K562 (cell line): ENCODE results near the gene SF3A2. TPM values are rescaled to one million over a fixed set of nuclear protein-coding genes. Genes with fewer than 3 reads are reported as not detected.

Experiments
- ATAC-seq: fragments of 200-7000 bp; cut with Tn5 transposase; 3 replicates; pipeline ENCODE4 v1.9.1; 2020; ENCODE audit warnings: moderate library complexity
- BruUV-seq: library from RNA; stranded (reverse); fragments of 400-500 nt; replicated peaks from 2 replicates; lab custom pipeline; 2021; lab: Mats Ljungman, UMichigan
- CTCF ChIA-PET: fragments of 300-600 bp; formaldehyde crosslinking; extraction: SDS; loops from one replicate; lab custom pipeline; 2021; ENCODE audit warnings: low intra/inter-chr PET ratio; lab: Yijun Ruan, JAX
- POLR2A ChIA-PET: fragments of 300-600, 350-650 bp; sonication (Branson Sonifier 250); formaldehyde crosslinking; extraction: SDS; loops from one replicate; lab custom pipeline; 2021; ENCODE audit warnings: antibody characterized with exemption, inconsistent platforms; lab: Yijun Ruan, JAX
- DNase-seq, 4 experiments: peaks; one replicate each; pipeline versions ENCODE4 v3.0.0 to v3.0.0-alpha.2; 2011 to 2018; ENCODE audit warnings: low spot score in 3 of 4, mixed read lengths in 3 of 4; ENCODE audit errors: extremely low read depth in 1 of 4
- FAIRE-seq: peaks from 2 replicates; lab custom pipeline; 2011; peaks lifted over from hg19 to GRCh38; lab: Jason Lieb, UNC
- H2AFZ ChIP-seq: 2 replicates; pipeline ENCODE4 v1.6.0; 2011; ENCODE audit warnings: low read depth, low read length, control low read depth, inconsistent platforms
- H3K27ac ChIP-seq: fragments of 200-600 bp; 3 replicates; pipeline ENCODE4 v1.8.0; 2011; ENCODE audit warnings: low read depth, mild to moderate bottlenecking, control low read depth, inconsistent platforms, low read length, moderate library complexity, mixed read lengths; ENCODE audit errors: extremely low read depth
- H3K27me3 ChIP-seq, 2 experiments: fragments of 300-600 bp in 1 of 2; 2 replicates in 1 of 2; 3 replicates in 1 of 2; pipeline versions ENCODE4 v1.6.0 to v1.8.0; 2011; ENCODE audit warnings: inconsistent platforms in 2 of 2, low read length in 2 of 2, mild to moderate bottlenecking in 1 of 2, mixed read lengths in 1 of 2, moderate library complexity in 1 of 2; ENCODE audit not compliant: control insufficient read depth in 2 of 2, insufficient read depth in 2 of 2
- H3K36me3 ChIP-seq: fragments of 300-600 bp; 3 replicates; pipeline ENCODE4 v1.8.0; 2011; ENCODE audit warnings: mild to moderate bottlenecking, low read length, inconsistent platforms; ENCODE audit not compliant: control insufficient read depth, insufficient read depth
- H3K4me1 ChIP-seq, 2 experiments: fragments of 200-600 bp in 1 of 2; replicated peaks in 1 of 2; 2 replicates in 1 of 2; 3 replicates in 1 of 2; pipeline versions ENCODE4 v1.5.1 to v1.8.0; 2011; ENCODE audit warnings: inconsistent platforms in 2 of 2, low read length in 2 of 2, mild to moderate bottlenecking in 1 of 2, mixed read lengths in 1 of 2, moderate library complexity in 1 of 2; ENCODE audit not compliant: control insufficient read depth in 2 of 2, insufficient read depth in 2 of 2
- H3K4me2 ChIP-seq: 2 replicates; pipeline ENCODE4 v1.6.1; 2011; ENCODE audit warnings: low read length, control low read depth, inconsistent platforms, mixed read lengths; ENCODE audit not compliant: insufficient read depth
- H3K4me3 ChIP-seq: fragments of 200-600 bp; sonication (generic), shearing (Covaris generic); 2 replicates; pipeline ENCODE4 v1.5.1; 2016; ENCODE audit warnings: control low read depth, inconsistent platforms
- H3K79me2 ChIP-seq: fragments of 200-600 bp; 3 replicates; pipeline ENCODE4 v1.8.0; 2011; ENCODE audit warnings: low read length, inconsistent platforms; ENCODE audit not compliant: control insufficient read depth, insufficient read depth
- H3K9ac ChIP-seq, 2 experiments: 2 replicates each; pipeline versions ENCODE4 v1.6.0 to v1.6.1; 2011; ENCODE audit warnings: low read depth in 2 of 2, low read length in 2 of 2, control low read depth in 1 of 2, inconsistent platforms in 1 of 2, mild to moderate bottlenecking in 1 of 2, mixed read lengths in 1 of 2; ENCODE audit not compliant: insufficient read depth in 1 of 2
- H3K9me1 ChIP-seq: one replicate; pipeline ENCODE4 v1.6.0; 2011; ENCODE audit warnings: inconsistent platforms, mild to moderate bottlenecking, low read length, moderate library complexity; ENCODE audit not compliant: control insufficient read depth, insufficient read depth
- H3K9me3 ChIP-seq: replicated peaks from 2 replicates; pipeline ENCODE4 v1.5.1; 2011; ENCODE audit warnings: low read depth, low read length, inconsistent platforms; ENCODE audit not compliant: control insufficient read depth, insufficient read depth
- H4K20me1 ChIP-seq: replicated peaks from 2 replicates; pipeline ENCODE4 v1.6.1; 2011; ENCODE audit warnings: low read length, inconsistent platforms, mixed read lengths; ENCODE audit not compliant: control insufficient read depth, insufficient read depth
- CEBPG ChIP-seq, 3 experiments: fragments of 200-800 bp in 1 of 3; sonication (Bioruptor generic) in 1 of 3; sonication (generic) in 1 of 3; formaldehyde crosslinking in 1 of 3; IDR thresholded peaks in 2 of 3; conservative IDR thresholded peaks in 1 of 3; 2 replicates each; pipeline versions ENCODE4 v1.6.1 to v1.8.0; 2016 to 2022; ENCODE audit warnings: missing compliant biosample characterization in 2 of 3, missing genetic modification characterization in 2 of 3, mild to moderate bottlenecking in 1 of 3, missing genetic modification reagents in 1 of 3
- DEAF1 ChIP-seq: fragments of 450-650 bp; formaldehyde crosslinking; IDR thresholded peaks from 2 replicates; pipeline ENCODE4 v1.4.0; 2020; ENCODE audit warnings: mild to moderate bottlenecking, moderate library complexity
- MTF1 ChIP-seq: fragments of 250-450 bp; sonication (Bioruptor Pico); IDR thresholded peaks from 2 replicates; pipeline ENCODE4 v1.9.0; 2021; ENCODE audit warnings: moderate library complexity, mild to moderate bottlenecking, inconsistent platforms, borderline replicate concordance
- NCOR1 ChIP-seq: fragments of 450-650 bp; IDR thresholded peaks from 2 replicates; pipeline ENCODE4 v1.6.1; 2016; ENCODE audit warnings: mild to moderate bottlenecking, moderate library complexity
- NONO ChIP-seq, 2 experiments: fragments of 200-400 bp in 1 of 2; fragments of 450-650 bp in 1 of 2; formaldehyde crosslinking in 1 of 2; IDR thresholded peaks; 2 replicates each; pipeline ENCODE4 v1.6.1; 2017; ENCODE audit warnings: low read depth in 2 of 2, mild to moderate bottlenecking in 2 of 2, moderate library complexity in 2 of 2, low read length in 1 of 2
- PKNOX1 ChIP-seq: fragments of 450-650 bp; IDR thresholded peaks from 2 replicates; pipeline ENCODE4 v1.6.1; 2016
- POLR2A ChIP-seq: fragments of 450-650 bp; conservative IDR thresholded peaks from 2 replicates; pipeline ENCODE4 v1.6.1; 2016
- RBM22 ChIP-seq: fragments of 200-400 bp; formaldehyde crosslinking; IDR thresholded peaks from 2 replicates; pipeline ENCODE4 v1.6.1; 2018; ENCODE audit warnings: low read length, low read depth; ENCODE audit not compliant: poor library complexity, severe bottlenecking
- RFX7 ChIP-seq: fragments of 250-450 bp; sonication (Bioruptor Pico); IDR thresholded peaks from 2 replicates; pipeline ENCODE4 v1.5.1; 2021; ENCODE audit warnings: mild to moderate bottlenecking
- SREBF2 ChIP-seq: sonication (generic); formaldehyde crosslinking; IDR thresholded peaks from 2 replicates; pipeline ENCODE4 v1.4.0; 2020; ENCODE audit warnings: mild to moderate bottlenecking, missing genetic modification reagents
- TCFL5 ChIP-seq: fragments of 250-450 bp; sonication (Bioruptor Pico); conservative IDR thresholded peaks from 2 replicates; pipeline ENCODE4 v1.6.1; 2021; ENCODE audit warnings: mild to moderate bottlenecking, moderate library complexity, matching md5 sums
- ZNF444 ChIP-seq: fragments of 250-450 bp; sonication (Bioruptor Pico); IDR thresholded peaks from 2 replicates; pipeline ENCODE4 v1.4.0; 2020; ENCODE audit warnings: mild to moderate bottlenecking, moderate library complexity
- WGBS: fragments of 100-300 bp; shearing (Covaris generic); methylation state at CpG from one replicate; pipeline ENCODE4 v1.1.6; 2016; ENCODE audit warnings: low coverage, mixed read lengths; ENCODE audit not compliant: insufficient coverage; ENCODE audit errors: missing lambda C conversion rate; 5-methylcytosine and 5-hydroxymethylcytosine counted together
- in situ Hi-C: fragments of 300-500 bp; cut with MboI; formaldehyde crosslinking; loops from 4 replicates; pipeline ENCODE4 v1.15.0; 2018; ENCODE audit warnings: inconsistent platforms, mixed read lengths
- intact Hi-C: fragments of 100-400 bp; cut with micrococcal nuclease; formaldehyde crosslinking; loops from 2 replicates; pipeline ENCODE4 v1.14.2; 2022
- polyA plus RNA-seq, 8 experiments: library from polyadenylated mRNA; depleted of rRNA in 4 of 8; stranded (reverse) in 5 of 8; unstranded in 3 of 8; fragments of >200 nt; fragmentation: Nextera tagmentation in 2 of 8; fragmentation: Illumina TruSeq in 1 of 8; extraction: Ambion mirVana in 2 of 8; extraction: Trizol in 1 of 8; gene quantifications; 2 replicates each; pipeline versions ENCODE4 v1.2.1 to v1.2.3, GENCODE V29; 2011 to 2014; ENCODE audit warnings: inconsistent platforms in 1 of 8, missing spikeins in 1 of 8
- total RNA-seq, 7 experiments: library from RNA; depleted of rRNA in 6 of 7; stranded (reverse); fragments of >200 nt in 6 of 7; fragmentation: Illumina TruSeq in 2 of 7; extraction: Trizol in 2 of 7; gene quantifications; 2 replicates each; pipeline versions ENCODE4 v1.2.1 to v1.2.3, GENCODE V29; 2011 to 2021; ENCODE audit warnings: low replicate concordance in 1 of 7
- TF ChIP-seq, protein P1 (sequence below): sonication (generic); formaldehyde crosslinking; IDR thresholded peaks from 2 replicates; pipeline ENCODE4 v1.8.1; 2023; ENCODE audit warnings: mild to moderate bottlenecking, missing genetic modification reagents

The SF3A2 gene
- total and polyA plus RNA-seq, 9 of the 15 experiments (the other 6 are each of a cell fraction or from before 2014, with no cell fraction given): 0.17 to 194 (median 22.8) TPM

DNA sequence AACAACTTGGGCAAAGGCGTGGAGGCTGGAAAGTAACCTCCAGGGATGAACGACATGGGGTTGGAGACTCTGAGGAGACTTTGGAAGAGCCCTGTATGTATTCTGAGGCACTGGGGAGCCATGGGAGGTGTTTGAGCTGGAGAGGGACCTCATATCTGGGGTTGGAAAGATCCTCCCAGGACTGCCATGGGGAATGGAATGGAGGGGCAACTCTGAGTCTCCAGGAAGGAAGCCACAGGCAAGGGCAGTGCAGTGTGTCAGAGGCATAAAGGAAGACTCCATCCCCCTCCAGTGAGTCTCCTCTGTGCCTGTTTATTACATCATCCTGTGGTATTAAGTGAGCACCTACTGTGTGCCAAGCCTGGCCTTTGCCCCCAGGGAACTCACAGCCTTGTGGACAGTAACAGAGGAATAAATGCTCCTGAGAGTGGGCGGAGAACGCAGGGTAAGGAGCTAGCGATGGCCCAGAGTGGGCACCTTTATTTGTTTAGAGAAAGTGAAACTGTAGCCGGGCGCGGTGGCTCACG is 37.6 kb downstream of the SF3A2 start (continued):
- no peak for TF ChIP-seq CEBPG (CRISPR knock-in tag; IDR thresholded peaks at IDR 0.05)
- TF ChIP-seq CEBPG (tag; conservative IDR thresholded peaks at IDR 0.05 in 1 of 2, IDR thresholded peaks at IDR 0.05 in 1 of 2): 0 out of 4 replicates have a peak, but pooled peaks of 1 of the 2 experiments have one; percentile 13

- peak; percentile 82 for FAIRE-seq
- ChIA-PET CTCF (interaction anchor here (0.6 to 1.5 kb wide), 6 partner anchors 39 to 362 kb away, joined by 3 to 5 read pairs (median 4); partner anchors contain the start of gene PLEKHJ1), POLR2A (interaction anchor here (0.6 to 7.0 kb wide), 11 partner anchors 8 to 998 kb away, joined by 3 to 86 read pairs (median 3); partner anchors contain the start of gene PLEKHJ1)
- Histone ChIP-seq H3K4me3 (no peak overlapping the region), H3K9ac (peak overlapping the region in 1 of 2 experiments; percentile 75; a peak in 1 of 4 replicates), H3K4me2 (no peak overlapping the region), H3K36me3 (peaks cover 34% of the 10 kb centered on the region), H2AFZ (no peak overlapping the region), H3K27me3 (no peaks in the 10 kb centered on the region), H4K20me1 (peaks cover 41% of the 10 kb centered on the region), H3K9me3 (no peaks in the 10 kb centered on the region), H3K79me2 (peaks cover 52% of the 10 kb centered on the region), H3K4me1 (peaks cover 10 to 73% of the 10 kb centered on the region in 2 experiments), H3K9me1 (peaks cover 5% of the 10 kb centered on the region), H3K27ac (no peak overlapping the region)
- no TSS peak for BruUV-seq
- ATAC-seq: peak; percentile 7; the same call in 2 of the 3 replicates
- in situ Hi-C loops (loop anchor here (5.0 kb wide), 1 partner anchor 38 kb away; the partner anchor contains the start of genes PLEKHJ1 and SF3A2), intact Hi-C loops (loop anchor here (1.0 to 5.0 kb wide), 3 partner anchors 42 to 337 kb away; no protein-coding TSS in a partner anchor)
- peak; percentile 53 to 71 (median 56) for DNase-seq
- 79% methylated on average over 13 of the region's 16 CpGs for WGBS
- TF ChIP-seq, protein P1, sequence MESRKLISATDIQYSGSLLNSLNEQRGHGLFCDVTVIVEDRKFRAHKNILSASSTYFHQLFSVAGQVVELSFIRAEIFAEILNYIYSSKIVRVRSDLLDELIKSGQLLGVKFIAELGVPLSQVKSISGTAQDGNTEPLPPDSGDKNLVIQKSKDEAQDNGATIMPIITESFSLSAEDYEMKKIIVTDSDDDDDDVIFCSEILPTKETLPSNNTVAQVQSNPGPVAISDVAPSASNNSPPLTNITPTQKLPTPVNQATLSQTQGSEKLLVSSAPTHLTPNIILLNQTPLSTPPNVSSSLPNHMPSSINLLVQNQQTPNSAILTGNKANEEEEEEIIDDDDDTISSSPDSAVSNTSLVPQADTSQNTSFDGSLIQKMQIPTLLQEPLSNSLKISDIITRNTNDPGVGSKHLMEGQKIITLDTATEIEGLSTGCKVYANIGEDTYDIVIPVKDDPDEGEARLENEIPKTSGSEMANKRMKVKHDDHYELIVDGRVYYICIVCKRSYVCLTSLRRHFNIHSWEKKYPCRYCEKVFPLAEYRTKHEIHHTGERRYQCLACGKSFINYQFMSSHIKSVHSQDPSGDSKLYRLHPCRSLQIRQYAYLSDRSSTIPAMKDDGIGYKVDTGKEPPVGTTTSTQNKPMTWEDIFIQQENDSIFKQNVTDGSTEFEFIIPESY (CRISPR knock-in tag): peak; percentile 100
- TF ChIP-seq DEAF1 (CRISPR knock-in tag): 0 out of 2 replicates have a peak, but pooled peaks have one; percentile 24
- no peak for TF ChIP-seq SREBF2 (CRISPR knock-in tag)
- TF ChIP-seq RBM22: peak; percentile 93
- no peak for TF ChIP-seq PKNOX1
- TF ChIP-seq NONO (IDR thresholded peaks at IDR 0.05; ENCODE audit: low read depth in 2 of 2, low read length in 1 of 2): no peak
- no peak for TF ChIP-seq ZNF444
- no peak for TF ChIP-seq RFX7
- no peak for TF ChIP-seq TCFL5 (CRISPR knock-in tag)
- TF ChIP-seq MTF1 (CRISPR knock-in tag): no peak
- 0 out of 2 replicates have a peak, but pooled peaks have one; percentile 21 for TF ChIP-seq POLR2A
- TF ChIP-seq NCOR1: no peak
Observed at GRCh38 chr19:2274931-2275535, 38.4 kb downstream of the SF3A2 start.
